ENCODE results near the gene BABAM2. TPM values are rescaled to one million over a fixed set of nuclear protein-coding genes. Genes with fewer than 3 reads are reported as not detected.

The BABAM2 gene
- total RNA-seq, 4 donors from 2014 or later, result 57.2 to 72.2 (median 67.5) TPM

- ATAC-seq (no peak), DNase-seq (no peak)
- no peaks in the 10 kb centered on the region for H3K27me3 ChIP-seq
- H3K4me1 ChIP-seq, result peaks cover 0 to under 1% of the 10 kb centered on the region in 2 donors
- in situ Hi-C loops (cut with MboI; ENCODE audit: low sequenced_read_pairs in 4 of 4) (no loop called here), intact Hi-C loops (cut with DNase I; ENCODE audit: low total_unique reads) (no loop called here)
- H3K27ac ChIP-seq, result no peak overlapping the region
- H3K36me3 ChIP-seq, result no peaks in the 10 kb centered on the region
- H3K4me3 ChIP-seq, result no peak overlapping the region
- no peak for TF ChIP-seq POLR2A (IDR thresholded peaks at IDR 0.05)
- no peak for TF ChIP-seq CTCF (IDR thresholded peaks at IDR 0.05 in 4 of 5, conservative IDR thresholded peaks at IDR 0.05 in 1 of 5)
- no peaks in the 10 kb centered on the region for H3K9me3 ChIP-seq
Observed at GRCh38 chr2:28292491-28292890, 402.0 kb downstream of the BABAM2 start.

GRCh38 chr2:28293416-28293815 lies 402.9 kb downstream of the BABAM2 start:
- in situ Hi-C loops (cut with MboI; ENCODE audit: low sequenced_read_pairs in 4 of 4) (no loop called here), intact Hi-C loops (cut with DNase I; ENCODE audit: low total_unique reads) (no loop called here)
- no peak overlapping the region for H3K27ac ChIP-seq
- ATAC-seq (no peak), DNase-seq (no peak)
- TF ChIP-seq CTCF (IDR thresholded peaks at IDR 0.05 in 4 of 5, conservative IDR thresholded peaks at IDR 0.05 in 1 of 5), result no peak
- no peak for TF ChIP-seq POLR2A (IDR thresholded peaks at IDR 0.05)
- H3K9me3 ChIP-seq, result no peaks in the 10 kb centered on the region
- H3K4me3 ChIP-seq, result no peak overlapping the region
- H3K36me3 ChIP-seq, result no peaks in the 10 kb centered on the region
- H3K27me3 ChIP-seq, result no peaks in the 10 kb centered on the region
- no peaks in the 10 kb centered on the region for H3K4me1 ChIP-seq

- H3K27me3 ChIP-seq, result no peaks in the 10 kb centered on the region
- H3K4me1 ChIP-seq, result no peaks in the 10 kb centered on the region
- no peak overlapping the region for H3K4me3 ChIP-seq
- peaks cover 0 to 4% of the 10 kb centered on the region in 2 donors for H3K36me3 ChIP-seq
- H3K27ac ChIP-seq, result no peak overlapping the region
- no peaks in the 10 kb centered on the region for H3K9me3 ChIP-seq
- ATAC-seq, result no peak
- in situ Hi-C loops (cut with MboI; ENCODE audit: low sequenced_read_pairs in 4 of 4) (no loop called here), intact Hi-C loops (cut with DNase I; ENCODE audit: low total_unique reads) (no loop called here)
- DNase-seq, result no peak
- TF ChIP-seq CTCF (IDR thresholded peaks at IDR 0.05 in 4 of 5, conservative IDR thresholded peaks at IDR 0.05 in 1 of 5), result no peak
- no peak for TF ChIP-seq POLR2A (IDR thresholded peaks at IDR 0.05)
Observed at GRCh38 chr2:28294451-28294850, 403.9 kb downstream of the BABAM2 start.

- no peaks in the 10 kb centered on the region for H3K9me3 ChIP-seq
- H3K4me3 ChIP-seq, result no peak overlapping the region
- intact Hi-C loops (cut with DNase I; ENCODE audit: low total_unique reads), result no loop called here
- H3K27ac ChIP-seq, result no peak overlapping the region
- ATAC-seq (no peak), DNase-seq (no peak)
- in situ Hi-C loops (cut with MboI; ENCODE audit: low sequenced_read_pairs in 4 of 4), result no loop called here
- peaks cover 0 to 4% of the 10 kb centered on the region in 2 donors for H3K36me3 ChIP-seq
- no peaks in the 10 kb centered on the region for H3K27me3 ChIP-seq
- TF ChIP-seq CTCF (IDR thresholded peaks at IDR 0.05 in 4 of 5, conservative IDR thresholded peaks at IDR 0.05 in 1 of 5) (no peak), POLR2A (IDR thresholded peaks at IDR 0.05) (no peak)
- H3K4me1 ChIP-seq, result no peaks in the 10 kb centered on the region
Observed at GRCh38 chr2:28296243-28296642, 405.7 kb downstream of the BABAM2 start.

- Histone ChIP-seq H3K27me3 (no peaks in the 10 kb centered on the region), H3K4me1 (no peaks in the 10 kb centered on the region), H3K36me3 (peaks cover 0 to 4% of the 10 kb centered on the region in 2 donors), H3K9me3 (no peaks in the 10 kb centered on the region), H3K4me3 (no peak overlapping the region), H3K27ac (no peak overlapping the region)
- ATAC-seq, result peak; percentile 67 to 87
- intact Hi-C loops (cut with DNase I; ENCODE audit: low total_unique reads) (no loop called here), in situ Hi-C loops (cut with MboI; ENCODE audit: low sequenced_read_pairs in 4 of 4) (no loop called here)
- DNase-seq, result no peak
- no peak for TF ChIP-seq CTCF (IDR thresholded peaks at IDR 0.05 in 4 of 5, conservative IDR thresholded peaks at IDR 0.05 in 1 of 5)
- no peak for TF ChIP-seq POLR2A (IDR thresholded peaks at IDR 0.05)
Observed at GRCh38 chr2:28296904-28297303, 406.4 kb downstream of the BABAM2 start.

Measured in gastrocnemius medialis (tissue), 4 donors.